Gastrocnemius medialis (tissue), 4 donors: ENCODE measurements around the gene ABTB1. TPM values are rescaled to one million over a fixed set of nuclear protein-coding genes. Genes with fewer than 3 reads are reported as not detected.
A peak's percentile ranks its signal among the peaks of the same experiment; 100 is the strongest.

Experiments used
- ATAC-seq, 2 donors: fragments of 150-250 bp; one replicate each; pipeline ENCODE4 v1.9.1; 2016
- DNase-seq, 2 donors: peaks; one replicate each; pipeline ENCODE4 v3.0.0-alpha.2; 2019
- H3K27ac ChIP-seq, 4 donors: fragments of 200-600 bp; sonication (generic); 1 replicate in 1 of 4; 2 replicates in 3 of 4; pipeline ENCODE4 v1.5.1; 2016 to 2018; ENCODE audit warnings: mild to moderate bottlenecking in 2 of 4, moderate library complexity in 1 of 4
- H3K27me3 ChIP-seq, 3 donors: fragments of 200-600 bp; sonication (generic) in 2 of 3; 1 replicate in 1 of 3; 2 replicates in 2 of 3; pipeline versions ENCODE4 v1.5.1 to v1.6.0; 2016 to 2019; ENCODE audit warnings: mild to moderate bottlenecking in 1 of 3, moderate library complexity in 1 of 3
- H3K36me3 ChIP-seq, 2 donors: fragments of 200-600 bp; sonication (generic) in 1 of 2; one replicate each; pipeline ENCODE4 v1.5.1; 2017 to 2018
- H3K4me1 ChIP-seq, 2 donors: fragments of 200-600 bp; sonication (generic) in 1 of 2; one replicate each; pipeline ENCODE4 v1.5.1; 2016 to 2017; ENCODE audit warnings: mild to moderate bottlenecking in 2 of 2
- H3K4me3 ChIP-seq, 4 donors: fragments of 200-600 bp; sonication (generic) in 3 of 4; 1 replicate in 1 of 4; 2 replicates in 3 of 4; pipeline ENCODE4 v1.5.1; 2016 to 2019; ENCODE audit warnings: mild to moderate bottlenecking in 2 of 4
- H3K9me3 ChIP-seq, 3 donors: fragments of 200-600 bp; sonication (generic) in 2 of 3; 1 replicate in 1 of 3; 2 replicates in 2 of 3; pipeline ENCODE4 v1.5.1; 2016 to 2019
- POLR2A ChIP-seq, 2 donors: fragments of 450-650 bp; IDR thresholded peaks; one replicate each; pipeline ENCODE4 v1.6.1; 2017; ENCODE audit warnings: antibody characterized with exemption in 2 of 2, mild to moderate bottlenecking in 2 of 2, moderate library complexity in 2 of 2
- in situ Hi-C, 4 donors: fragments of 200-750 bp; cut with MboI; loops; one replicate each; pipeline versions ENCODE4 v1.15.0 to v1.8.0; 2017; ENCODE audit warnings: low sequenced_read_pairs in 4 of 4
- intact Hi-C: fragments of 100-400 bp; cut with DNase I; formaldehyde crosslinking; loops from one replicate; pipeline ENCODE4 v1.15.1; 2023; ENCODE audit warnings: low total_unique reads
- total RNA-seq, 4 donors: library from RNA; depleted of rRNA; stranded (reverse); fragments of >200 nt; gene quantifications; one replicate each; pipeline versions ENCODE4 v1.1.0 to v1.2.3, GENCODE V29; 2016
- TF ChIP-seq, protein P1 (sequence below), 5 experiments: fragments of 450-650 bp in 3 of 5; fragments of 200-600 bp in 2 of 5; sonication (generic) in 2 of 5; IDR thresholded peaks in 4 of 5; conservative IDR thresholded peaks in 1 of 5; 1 replicate in 4 of 5; 2 replicates in 1 of 5; pipeline ENCODE4 v1.5.1; 2016 to 2019; ENCODE audit warnings: antibody characterized with exemption in 5 of 5, mild to moderate bottlenecking in 3 of 5, moderate library complexity in 3 of 5

The ABTB1 gene
- total RNA-seq, 4 donors from 2014 or later = 22.9 to 37.5 (median 30.1) TPM

DNA sequence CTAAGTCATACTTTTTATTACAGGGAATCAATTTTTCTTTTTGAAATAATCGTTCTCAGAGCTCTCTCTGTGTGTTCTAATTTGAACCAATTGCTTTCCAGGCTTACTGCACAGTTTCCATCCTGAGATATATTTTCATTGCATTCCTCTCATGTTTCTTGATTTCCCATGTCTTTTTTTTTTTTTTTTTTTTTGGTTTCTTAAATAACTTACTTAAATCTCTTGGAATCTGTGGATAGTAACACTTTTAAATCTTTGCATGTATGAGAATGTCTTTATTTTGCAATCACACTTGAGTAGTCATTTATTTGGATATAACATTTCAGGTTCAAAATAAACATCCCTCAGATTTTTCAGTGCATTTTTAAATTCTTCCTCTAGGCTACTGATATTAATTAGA lies 14.5 kb upstream of the ABTB1 start:
- ATAC-seq (no peak), DNase-seq (no peak)
- Histone ChIP-seq H3K27me3 (no peaks in the 10 kb centered on the region), H3K36me3 (no peaks in the 10 kb centered on the region), H3K27ac (no peak overlapping the region), H3K4me3 (no peak overlapping the region), H3K9me3 (no peaks in the 10 kb centered on the region), H3K4me1 (no peaks in the 10 kb centered on the region)
- TF ChIP-seq POLR2A (IDR thresholded peaks at IDR 0.05) = no peak
- TF ChIP-seq, protein P1, sequence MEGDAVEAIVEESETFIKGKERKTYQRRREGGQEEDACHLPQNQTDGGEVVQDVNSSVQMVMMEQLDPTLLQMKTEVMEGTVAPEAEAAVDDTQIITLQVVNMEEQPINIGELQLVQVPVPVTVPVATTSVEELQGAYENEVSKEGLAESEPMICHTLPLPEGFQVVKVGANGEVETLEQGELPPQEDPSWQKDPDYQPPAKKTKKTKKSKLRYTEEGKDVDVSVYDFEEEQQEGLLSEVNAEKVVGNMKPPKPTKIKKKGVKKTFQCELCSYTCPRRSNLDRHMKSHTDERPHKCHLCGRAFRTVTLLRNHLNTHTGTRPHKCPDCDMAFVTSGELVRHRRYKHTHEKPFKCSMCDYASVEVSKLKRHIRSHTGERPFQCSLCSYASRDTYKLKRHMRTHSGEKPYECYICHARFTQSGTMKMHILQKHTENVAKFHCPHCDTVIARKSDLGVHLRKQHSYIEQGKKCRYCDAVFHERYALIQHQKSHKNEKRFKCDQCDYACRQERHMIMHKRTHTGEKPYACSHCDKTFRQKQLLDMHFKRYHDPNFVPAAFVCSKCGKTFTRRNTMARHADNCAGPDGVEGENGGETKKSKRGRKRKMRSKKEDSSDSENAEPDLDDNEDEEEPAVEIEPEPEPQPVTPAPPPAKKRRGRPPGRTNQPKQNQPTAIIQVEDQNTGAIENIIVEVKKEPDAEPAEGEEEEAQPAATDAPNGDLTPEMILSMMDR (IDR thresholded peaks at IDR 0.05 in 4 of 5, conservative IDR thresholded peaks at IDR 0.05 in 1 of 5) = no peak
- in situ Hi-C loops = loop anchor here (10.0 to 25.0 kb wide), 4 partner anchors 177 to 307 kb away; no protein-coding TSS in a partner anchor
- intact Hi-C loops = no loop called here

DNA sequence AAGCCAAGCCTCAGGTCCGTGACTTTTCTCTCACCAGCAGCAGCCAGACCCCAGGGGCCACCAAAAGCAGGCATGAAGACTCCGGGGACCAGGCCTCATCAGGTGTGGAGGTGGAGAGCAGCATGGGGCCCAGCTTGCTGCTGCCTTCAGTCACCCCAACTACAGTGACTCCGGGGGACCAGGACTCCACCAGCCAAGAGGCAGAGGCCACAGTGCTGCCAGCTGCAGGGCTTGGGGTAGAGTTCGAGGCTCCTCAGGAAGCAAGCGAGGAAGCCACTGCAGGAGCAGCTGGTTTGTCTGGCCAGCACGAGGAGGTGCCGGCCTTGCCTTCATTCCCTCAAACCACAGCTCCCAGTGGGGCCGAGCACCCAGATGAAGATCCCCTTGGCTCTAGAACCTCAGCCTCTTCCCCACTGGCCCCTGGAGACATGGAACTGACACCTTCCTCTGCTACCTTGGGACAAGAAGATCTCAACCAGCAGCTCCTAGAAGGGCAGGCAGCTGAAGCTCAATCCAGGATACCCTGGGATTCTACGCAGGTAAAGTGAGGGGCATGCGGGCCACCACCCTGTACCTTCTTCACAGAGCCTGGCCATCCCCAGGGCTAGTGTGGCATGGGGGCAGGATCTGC lies 12.0 kb upstream of the ABTB1 start:
- in situ Hi-C loops = loop anchor here in 2 of 4 donors (25.0 kb wide), 2 partner anchors 177 to 302 kb away; no protein-coding TSS in a partner anchor
- Histone ChIP-seq H3K27me3 (no peaks in the 10 kb centered on the region), H3K9me3 (no peaks in the 10 kb centered on the region), H3K4me3 (no peak overlapping the region), H3K36me3 (no peaks in the 10 kb centered on the region), H3K4me1 (no peaks in the 10 kb centered on the region), H3K27ac (no peak overlapping the region)
- TF ChIP-seq, protein P1 (IDR thresholded peaks at IDR 0.05 in 4 of 5, conservative IDR thresholded peaks at IDR 0.05 in 1 of 5) = no peak
- no peak for TF ChIP-seq POLR2A (IDR thresholded peaks at IDR 0.05)
- ATAC-seq (no peak), DNase-seq (no peak)
- intact Hi-C loops = no loop called here

DNA sequence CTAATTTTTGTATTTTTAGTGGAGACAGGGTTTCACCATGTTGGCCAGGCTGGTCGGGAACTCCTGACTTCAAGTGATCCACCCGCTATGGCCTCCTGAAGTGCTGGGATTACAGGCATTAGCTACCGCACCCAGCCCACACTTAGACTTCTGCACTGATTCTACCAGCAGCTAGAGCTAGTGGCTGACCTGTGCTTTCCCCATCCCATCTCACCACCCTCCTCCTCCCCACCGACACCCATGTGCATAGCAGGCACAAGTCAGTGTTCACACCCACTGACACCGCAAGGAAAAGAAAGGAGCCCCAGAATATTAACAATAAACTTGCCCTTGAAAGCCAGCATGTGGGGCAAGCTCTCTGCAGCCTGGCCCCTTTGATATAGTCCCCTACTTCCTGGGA lies 11.2 kb upstream of the ABTB1 start:
- Histone ChIP-seq H3K27ac (peak overlapping the region in 1 of 4 donors; percentile 27), H3K36me3 (no peaks in the 10 kb centered on the region), H3K9me3 (no peaks in the 10 kb centered on the region), H3K4me3 (no peak overlapping the region), H3K4me1 (no peaks in the 10 kb centered on the region), H3K27me3 (no peaks in the 10 kb centered on the region)
- in situ Hi-C loops = loop anchor here in 2 of 4 donors (25.0 kb wide), 2 partner anchors 176 to 301 kb away; no protein-coding TSS in a partner anchor
- TF ChIP-seq, protein P1 (IDR thresholded peaks at IDR 0.05 in 4 of 5, conservative IDR thresholded peaks at IDR 0.05 in 1 of 5) = no peak
- no peak for TF ChIP-seq POLR2A (IDR thresholded peaks at IDR 0.05)
- ATAC-seq (no peak), DNase-seq (no peak)
- intact Hi-C loops = no loop called here

GRCh38 chr3:127662001-127662469 lies 10.7 kb upstream of the ABTB1 start:
- in situ Hi-C loops = loop anchor here in 2 of 4 donors (25.0 kb wide), 2 partner anchors 175 to 300 kb away; no protein-coding TSS in a partner anchor

More at GRCh38 chr3:127662001-127662469, 10.7 kb upstream of the ABTB1 start:
- DNase-seq = no peak
- Histone ChIP-seq H3K27me3 (no peaks in the 10 kb centered on the region), H3K27ac (peak overlapping the region in 1 of 4 donors; percentile 27), H3K4me1 (no peaks in the 10 kb centered on the region), H3K36me3 (no peaks in the 10 kb centered on the region), H3K4me3 (no peak overlapping the region), H3K9me3 (no peaks in the 10 kb centered on the region)
- intact Hi-C loops = no loop called here
- no peak for TF ChIP-seq POLR2A (IDR thresholded peaks at IDR 0.05)
- TF ChIP-seq, protein P1 (IDR thresholded peaks at IDR 0.05 in 4 of 5, conservative IDR thresholded peaks at IDR 0.05 in 1 of 5) = no peak
- ATAC-seq = no peak
